GM19239 (cell line): ENCODE measurements around the gene CCT2.

Experiments used
- DNase-seq: peaks from one replicate; pipeline ENCODE4 v3.0.0; 2011; ENCODE audit warnings: low spot score; ENCODE audit not compliant: insufficient read length
- FAIRE-seq: peaks from 2 replicates; lab custom pipeline; 2011; peaks lifted over from hg19 to GRCh38; lab: Jason Lieb, UNC

CCT2 gene

DNA sequence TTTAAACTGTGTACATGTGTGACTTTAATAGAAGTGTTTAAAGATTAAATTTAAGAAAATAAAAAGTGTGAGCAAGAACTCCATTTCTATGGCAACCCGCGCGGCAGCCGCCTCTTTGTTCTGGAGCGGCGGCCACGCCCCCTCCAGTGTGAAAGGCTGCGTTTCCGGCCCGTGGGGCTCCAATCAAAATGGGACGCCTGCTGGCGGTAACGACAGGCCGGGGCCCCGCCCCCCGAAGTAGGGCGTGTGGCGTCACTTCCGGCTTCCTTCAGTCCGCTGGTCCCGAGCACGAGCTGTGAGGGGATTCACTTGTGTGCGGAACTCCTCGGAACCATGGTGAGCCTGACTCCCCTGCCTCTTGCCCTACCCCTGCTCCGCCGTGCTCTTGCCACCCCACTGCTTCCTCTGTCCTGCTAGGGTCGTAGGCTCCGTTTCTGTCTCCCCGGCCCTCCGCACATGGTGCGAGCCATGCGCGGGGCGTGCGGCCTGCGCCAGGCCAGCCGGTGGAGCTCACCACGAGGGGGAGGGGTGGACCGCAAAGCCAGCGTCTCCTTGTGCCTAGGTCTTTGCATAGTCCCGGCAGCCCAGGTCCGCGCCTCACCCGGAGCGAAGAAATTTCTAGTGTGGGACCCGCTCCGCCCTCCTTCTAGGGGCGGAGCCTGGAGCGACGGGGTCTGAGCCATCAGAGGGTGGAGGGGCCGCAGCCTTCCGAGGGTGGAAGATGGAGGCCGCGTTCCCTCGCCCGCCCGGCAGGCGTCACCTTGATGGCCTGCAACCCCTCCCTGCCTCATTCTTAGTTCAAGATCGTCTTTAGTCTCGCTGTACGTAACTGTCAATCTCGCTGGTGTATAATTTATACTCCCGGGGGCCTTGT is at the start of gene CCT2:
Gene CCT2 (plus strand): TSS at position 271 of the 874 bp plus-strand sequence. CDS start 63 bp downstream, at position 334.
- DNase-seq (peak; percentile 77), FAIRE-seq (peak; percentile 90)

DNA sequence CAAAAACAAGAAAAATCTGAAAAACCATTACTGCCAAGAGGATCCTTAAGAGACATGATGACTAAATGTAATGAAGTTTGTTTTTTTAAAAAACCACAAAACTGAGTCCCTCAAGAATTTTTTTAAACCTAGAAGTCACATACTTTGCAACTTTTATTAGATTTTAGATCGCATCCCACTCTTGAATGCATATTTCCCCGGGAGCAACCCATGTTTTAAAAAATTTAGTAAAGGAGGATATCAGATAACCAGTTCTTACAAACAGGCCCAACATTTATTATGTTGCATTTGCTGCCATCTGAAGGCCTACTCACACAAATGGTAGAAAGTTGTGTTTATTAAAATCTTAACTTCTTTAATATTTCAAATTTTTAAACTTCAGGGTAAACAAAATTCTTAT is 44.3 kb upstream of the CCT2 start:
- no peak for DNase-seq
- FAIRE-seq, result no peak

DNA sequence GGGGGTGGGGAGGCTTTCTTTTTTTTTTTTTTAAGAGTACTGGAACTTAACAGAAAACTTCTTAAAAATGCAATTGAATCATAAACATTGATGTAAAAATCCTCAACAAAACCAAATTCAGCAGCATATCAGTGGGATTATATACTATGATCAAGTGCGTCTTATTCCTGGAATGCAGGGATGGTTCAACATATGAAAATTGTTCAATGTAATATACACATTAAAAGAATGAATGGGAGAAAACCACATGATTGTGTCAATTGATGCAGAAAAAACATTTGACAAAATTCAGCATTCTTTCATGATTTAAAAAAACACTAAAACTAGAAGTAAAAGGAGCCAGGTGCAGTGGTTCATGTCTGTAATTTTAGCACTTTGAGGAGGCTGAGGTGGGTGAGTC is 41.2 kb upstream of the CCT2 start:
- DNase-seq (no peak), FAIRE-seq (no peak)

DNA sequence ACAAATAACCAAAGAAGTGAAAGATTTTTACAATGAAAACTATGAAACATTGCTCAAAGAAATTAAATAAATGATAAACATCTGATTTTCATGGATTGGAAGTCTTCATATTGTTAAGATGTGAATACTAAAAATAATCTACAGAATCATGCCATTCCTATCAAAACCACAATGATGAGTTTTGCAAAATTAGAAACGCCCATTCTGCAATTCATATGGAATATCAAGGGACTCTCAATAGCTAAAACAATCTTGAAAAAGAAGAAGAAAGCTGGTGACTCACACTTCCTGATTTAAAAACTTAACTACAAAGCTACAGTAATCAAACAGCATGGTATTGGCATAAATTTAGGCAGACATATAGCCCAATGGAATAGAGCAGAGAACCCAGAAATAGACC is 40.2 kb upstream of the CCT2 start:
- DNase-seq (no peak), FAIRE-seq (no peak)

DNA sequence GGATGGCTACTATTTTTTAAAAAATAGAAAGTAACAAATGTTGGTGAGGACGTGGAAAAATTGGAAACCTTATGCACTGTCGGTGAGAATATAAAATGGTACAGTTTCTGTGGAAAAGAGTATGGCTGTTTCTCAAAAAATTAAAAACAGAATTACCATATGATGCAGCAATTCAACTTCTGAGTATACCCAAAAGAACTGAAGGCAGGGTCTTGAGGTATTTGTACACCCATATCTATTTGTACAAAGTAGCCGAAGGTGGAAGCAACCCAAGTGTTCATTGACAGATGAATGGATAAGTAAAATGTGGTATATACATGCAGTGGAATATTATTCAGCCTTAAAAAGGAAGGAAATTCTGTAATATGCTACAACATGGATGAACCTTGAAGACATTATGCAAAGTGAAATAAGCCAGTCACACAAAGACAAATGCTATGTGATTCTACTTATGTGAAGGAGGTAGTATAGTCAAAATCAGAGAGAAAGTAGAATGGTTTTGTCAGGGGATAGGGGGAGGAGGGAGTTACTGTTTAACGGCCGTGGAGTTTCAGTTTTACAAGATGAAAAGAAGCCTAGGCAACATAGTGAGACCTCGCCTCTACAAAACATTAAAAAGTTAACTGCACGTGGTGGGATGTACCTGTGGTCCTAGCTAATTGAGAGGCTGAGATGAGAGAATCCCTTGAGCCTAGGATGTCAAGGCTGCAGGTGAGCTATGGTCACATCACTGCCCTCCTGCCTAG is 38.4 kb upstream of the CCT2 start:
- no peak for FAIRE-seq
- DNase-seq, result no peak

DNA sequence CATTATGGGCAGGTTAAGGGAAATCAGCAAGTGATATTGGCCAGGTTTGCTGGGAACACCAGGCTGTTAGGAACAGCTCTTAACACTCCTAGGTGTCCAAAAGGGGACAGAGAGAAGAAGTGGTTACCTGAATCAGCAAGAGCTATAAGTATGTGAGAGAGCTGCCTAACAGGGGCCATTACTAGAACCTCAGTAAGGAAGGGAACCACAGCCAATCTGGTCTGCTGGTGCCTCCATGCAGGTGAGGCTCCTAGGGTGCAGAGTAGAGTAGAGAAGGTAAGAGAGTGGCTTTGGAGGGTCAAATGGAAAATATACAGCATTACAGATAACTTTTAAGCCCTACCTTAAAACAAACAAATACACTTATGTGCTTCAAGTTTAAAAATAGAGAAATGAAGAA is 36.6 kb upstream of the CCT2 start:
- FAIRE-seq (no peak), DNase-seq (no peak)

DNA sequence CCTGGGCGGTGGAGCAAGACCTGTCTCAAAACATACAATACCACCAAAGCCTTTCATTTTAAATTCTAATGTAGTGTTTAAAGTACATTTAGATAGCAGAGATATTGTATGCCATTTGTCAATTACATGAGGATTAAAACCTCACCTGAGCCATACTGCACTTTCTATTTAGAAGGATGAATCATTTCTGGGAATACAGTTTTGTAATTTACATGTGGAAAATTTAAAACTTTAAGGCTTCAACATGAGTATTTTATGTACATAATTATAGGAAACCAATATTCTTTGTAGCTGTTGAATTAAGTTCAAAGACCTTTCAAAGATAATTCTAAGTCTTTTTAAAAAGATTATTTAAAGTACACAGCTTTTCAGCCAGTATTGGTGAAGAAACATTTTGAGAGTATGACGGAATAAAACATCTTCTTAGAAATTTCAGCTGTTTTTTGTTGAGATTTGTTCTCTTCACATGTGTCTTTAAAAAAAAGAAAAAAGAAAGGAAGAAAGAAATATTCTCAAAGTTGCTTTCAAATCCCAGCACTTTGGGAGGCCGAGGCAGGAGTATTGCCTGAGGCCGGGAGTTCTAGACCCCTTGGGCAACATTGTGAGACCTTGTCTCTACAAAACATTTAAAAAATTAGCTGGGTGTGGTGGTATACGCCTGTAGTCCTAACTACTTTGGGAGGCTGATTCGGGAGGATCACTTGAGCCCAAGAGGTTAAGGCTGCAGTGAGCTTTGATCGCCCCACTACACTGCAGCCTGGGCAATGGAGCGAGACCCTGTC is 34.5 kb upstream of the CCT2 start:
- DNase-seq, result no peak
- FAIRE-seq, result no peak

DNA sequence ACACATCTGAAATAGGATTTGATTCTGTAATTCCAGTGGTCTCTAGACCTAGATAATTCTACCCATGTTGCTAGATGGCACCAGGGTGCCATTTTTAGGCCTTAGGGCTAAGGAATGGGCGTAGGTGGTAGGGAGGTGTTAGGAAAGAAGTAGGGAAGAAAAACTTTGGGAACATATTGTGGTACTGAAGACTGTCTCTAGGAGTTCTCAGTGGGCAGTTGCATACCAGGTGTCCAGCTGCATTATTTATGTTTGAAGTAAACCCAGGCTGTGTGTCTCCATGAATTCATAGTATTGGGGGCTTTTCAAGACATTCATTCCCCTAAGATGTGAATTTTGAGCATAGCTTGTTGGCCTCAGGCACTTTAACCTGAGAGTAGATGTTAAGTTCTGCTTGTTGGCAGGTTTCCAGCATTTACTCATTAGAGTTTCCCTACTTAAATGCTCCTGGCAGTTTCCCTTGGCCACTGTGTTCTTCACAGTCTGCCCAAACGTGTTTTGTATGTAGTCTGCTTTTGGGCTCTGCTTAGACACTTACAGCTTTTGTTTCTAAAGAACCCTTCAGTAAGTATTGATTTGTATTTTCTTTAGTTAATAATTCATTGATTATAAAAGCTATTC is 31.5 kb upstream of the CCT2 start:
- no peak for DNase-seq
- FAIRE-seq, result no peak

DNA sequence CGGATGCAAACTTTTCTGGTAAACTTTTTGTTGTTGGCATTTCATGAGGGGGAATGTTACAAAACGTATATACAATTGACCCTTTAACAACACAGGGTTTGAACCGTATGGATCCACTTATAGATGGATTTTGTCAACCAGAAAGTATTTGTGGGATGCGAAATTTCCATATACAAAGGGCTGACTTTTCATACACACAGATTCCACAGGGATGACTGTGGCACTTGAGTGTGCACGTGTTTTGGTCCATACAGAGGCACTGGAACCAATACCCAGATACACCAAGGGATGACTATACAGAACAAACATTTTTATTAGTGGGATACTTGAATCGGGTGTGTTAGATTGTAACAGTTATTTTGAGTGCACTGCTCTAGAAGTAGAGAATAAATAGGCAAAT is 29.8 kb upstream of the CCT2 start:
- no peak for FAIRE-seq
- DNase-seq, result no peak

DNA sequence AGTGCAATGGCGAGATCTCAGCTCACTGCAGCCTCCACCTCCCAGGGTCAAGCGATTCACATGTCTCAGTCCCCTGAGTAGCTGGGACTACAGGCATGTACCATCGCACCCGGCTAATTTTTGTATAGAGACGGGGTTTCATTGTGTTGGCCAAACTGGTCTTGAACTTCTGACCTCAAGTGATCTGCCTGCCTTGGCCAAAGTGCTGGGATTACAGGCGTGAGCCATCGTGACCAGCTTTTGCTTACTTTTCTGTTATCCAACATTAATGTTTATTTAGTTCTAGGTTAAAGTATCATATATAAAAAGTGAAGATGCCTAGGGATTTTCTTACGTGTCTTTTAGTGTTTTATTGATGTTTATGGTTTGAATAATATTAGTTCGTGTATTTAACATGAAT is 28.9 kb upstream of the CCT2 start:
- DNase-seq, result no peak
- FAIRE-seq, result no peak

DNA sequence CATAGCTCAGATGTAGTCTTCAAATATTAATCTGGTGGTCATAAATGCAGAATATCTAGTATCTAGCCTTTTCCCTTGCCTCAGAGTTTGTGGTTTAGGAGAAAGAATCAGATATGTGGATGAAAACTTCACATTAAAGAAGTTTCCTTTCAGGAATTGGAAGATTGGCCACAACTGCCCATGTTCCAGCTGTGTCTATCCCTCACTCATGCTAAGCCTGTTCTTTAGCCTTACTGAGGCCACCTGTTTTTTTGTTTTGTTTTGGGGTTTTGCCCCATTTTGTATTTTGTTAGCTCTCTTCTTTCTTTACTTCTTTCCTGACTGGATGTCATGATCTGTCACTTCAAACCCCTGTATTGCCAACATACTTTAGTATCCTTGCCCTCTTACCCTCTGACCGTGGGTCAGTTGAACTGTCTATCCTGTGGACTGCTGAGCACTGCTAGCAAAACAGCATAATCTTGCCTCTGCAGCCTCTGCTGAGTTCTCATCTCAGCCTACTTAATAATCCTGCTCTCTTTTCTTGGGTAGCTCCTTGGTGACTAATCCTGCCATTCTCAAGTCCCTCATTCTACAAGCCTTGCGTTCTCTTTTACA is 22.0 kb upstream of the CCT2 start:
- FAIRE-seq (no peak), DNase-seq (no peak)

DNA sequence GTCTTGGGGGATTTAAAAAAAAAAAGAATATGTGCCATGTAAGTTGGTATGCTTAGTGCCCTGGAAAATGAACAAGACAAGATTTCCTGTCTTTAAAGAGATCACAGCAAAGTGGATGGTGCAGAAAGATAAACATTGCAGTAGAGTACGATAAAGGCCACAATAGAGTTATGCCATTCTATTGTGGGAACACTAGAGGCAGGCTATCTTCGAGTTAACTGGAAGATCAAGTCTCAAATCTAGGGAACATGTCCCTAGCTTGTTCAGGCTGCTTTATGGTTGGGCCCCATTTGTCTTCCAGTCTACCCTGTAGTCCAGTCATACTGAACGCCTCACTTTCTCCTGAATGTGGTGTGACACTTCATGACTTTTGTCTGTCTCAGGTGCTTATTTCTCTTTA is 18.7 kb upstream of the CCT2 start:
- FAIRE-seq (no peak), DNase-seq (no peak)

DNA sequence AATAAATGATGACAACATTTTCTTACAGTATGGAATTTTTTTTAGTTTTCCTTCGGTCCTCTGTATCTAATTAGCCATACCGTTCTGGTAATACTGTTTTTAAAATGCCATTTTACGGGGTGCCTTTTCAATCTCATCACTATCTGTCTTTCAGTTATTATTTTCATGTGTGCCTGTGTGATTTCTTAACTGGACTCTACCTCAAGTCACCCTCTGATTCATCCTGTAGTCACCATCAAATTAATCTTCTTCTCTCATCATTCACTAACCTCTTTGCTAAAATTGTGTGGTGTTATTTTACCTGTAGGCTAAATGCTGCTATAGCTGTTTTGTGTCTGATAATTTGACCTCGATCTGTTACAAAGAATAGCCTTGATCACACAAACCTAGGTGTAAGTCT is 16.0 kb upstream of the CCT2 start:
- DNase-seq, result no peak
- no peak for FAIRE-seq

DNA sequence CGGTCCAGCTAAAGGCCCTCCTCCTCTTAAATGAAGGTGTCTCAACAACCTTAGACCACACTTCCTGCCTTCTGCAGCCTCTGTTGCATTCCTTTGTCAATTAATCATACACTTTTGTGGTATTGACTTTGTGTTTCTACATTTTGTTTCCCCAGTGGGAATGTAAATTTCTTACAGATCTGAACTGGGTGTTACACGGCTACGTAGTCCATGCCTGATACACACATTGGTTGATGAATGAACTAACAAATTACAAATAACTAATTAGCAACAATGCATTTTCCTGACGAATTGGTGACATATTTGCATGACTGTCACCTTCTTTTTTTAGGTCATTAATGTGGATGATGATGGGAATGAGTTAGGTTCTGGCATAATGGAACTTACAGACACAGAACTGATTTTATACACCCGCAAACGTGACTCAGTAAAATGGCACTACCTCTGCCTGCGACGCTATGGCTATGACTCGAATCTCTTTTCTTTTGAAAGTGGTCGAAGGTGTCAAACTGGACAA is 15.2 kb upstream of the CCT2 start:
- DNase-seq (no peak), FAIRE-seq (no peak)

DNA sequence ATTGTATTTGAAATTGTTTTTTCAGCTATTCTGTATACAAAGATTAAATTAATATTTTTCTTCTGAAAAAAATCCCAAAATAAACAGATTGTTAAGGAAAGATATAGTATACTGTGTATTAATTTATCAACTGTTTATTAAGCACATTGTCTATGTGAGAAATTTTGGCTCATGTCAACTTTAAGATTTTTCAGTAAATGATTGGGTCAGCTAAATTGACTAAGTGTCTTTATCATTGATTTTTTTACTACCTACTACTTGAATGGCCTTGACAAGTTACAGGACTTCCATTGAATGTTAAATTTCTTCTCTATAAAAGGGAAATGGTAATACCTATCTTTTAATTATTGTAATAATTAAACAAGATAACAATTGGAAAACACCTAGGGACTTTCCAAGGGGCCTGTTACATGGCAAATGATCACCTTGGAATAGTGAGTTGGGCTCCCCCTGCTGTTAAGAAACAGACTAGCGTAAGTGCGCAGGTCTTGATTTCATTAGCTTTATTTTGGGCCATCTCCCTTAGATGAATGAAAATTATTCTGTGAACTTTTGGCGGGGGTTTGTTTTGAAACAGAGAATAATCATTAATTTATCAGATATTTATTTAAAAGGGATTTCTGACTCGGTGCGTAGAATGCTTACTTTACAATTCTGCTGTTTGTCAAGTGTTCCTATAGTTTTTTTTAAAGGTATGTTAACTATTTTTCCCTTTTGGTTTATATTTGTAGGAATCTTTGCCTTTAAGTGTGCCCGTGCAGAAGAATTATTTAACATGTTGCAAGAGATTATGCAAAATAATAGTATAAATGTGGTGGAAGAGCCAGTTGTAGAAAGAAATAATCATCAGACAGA is 14.5 kb upstream of the CCT2 start:
- FAIRE-seq (peak; percentile 76), DNase-seq (peak; percentile 10)

DNA sequence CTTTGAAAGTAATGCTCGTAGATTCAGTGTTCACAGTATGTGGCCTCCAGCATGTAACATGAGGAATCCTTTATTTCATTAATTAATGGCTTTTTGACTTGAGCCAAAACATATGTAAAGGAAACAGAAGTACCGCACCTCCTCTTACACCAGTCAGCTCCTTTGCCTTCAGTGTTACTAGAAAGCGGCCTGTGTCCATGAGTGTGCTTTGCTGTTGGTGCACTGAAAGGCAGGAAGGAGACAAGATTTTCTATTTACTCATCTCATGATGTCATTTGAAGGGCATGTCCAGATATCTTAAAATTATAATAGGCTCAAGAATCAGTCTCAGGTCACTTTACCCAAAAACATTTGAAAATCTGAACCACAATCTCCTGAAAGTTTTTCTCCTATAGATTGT is 9.9 kb upstream of the CCT2 start:
- FAIRE-seq, result no peak
- DNase-seq, result no peak

DNA sequence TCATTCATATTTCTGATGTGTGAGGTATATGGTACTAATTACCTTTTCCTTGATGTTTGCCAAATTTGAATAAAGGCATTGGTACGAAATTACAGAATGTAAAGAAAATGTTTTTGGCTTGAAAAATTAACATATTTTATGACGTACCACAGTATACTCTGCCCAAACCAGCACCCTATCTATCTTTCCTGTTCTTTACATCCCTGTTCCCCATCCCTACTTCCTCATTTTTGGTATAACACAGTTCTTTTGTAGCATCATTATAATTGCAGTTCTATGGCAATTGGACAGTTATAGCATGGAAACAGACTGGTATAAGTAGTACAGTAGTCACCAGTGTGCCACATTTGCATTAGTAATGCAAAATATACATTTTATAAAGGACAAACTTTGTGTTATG is 7.0 kb upstream of the CCT2 start:
- FAIRE-seq (no peak), DNase-seq (no peak)

DNA sequence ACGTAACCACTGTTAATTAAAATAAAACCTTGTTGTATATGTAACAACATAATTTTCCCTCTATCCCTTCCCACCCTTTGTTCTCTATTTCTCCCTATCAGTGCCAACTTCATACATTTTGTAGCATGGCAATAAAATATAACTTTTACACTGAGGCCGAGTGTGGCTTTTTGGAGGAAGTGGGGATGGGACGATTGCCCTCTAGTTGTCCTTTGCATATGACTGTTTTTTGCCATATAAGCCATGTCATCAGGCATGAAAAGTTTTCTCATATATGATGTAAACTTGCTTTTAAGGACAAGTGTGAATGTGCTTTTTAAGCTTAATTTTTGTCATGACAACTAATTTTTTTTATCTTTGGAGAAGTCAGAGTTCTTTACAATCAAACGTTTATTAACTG is 6.2 kb upstream of the CCT2 start:
- DNase-seq (no peak), FAIRE-seq (no peak)

DNA sequence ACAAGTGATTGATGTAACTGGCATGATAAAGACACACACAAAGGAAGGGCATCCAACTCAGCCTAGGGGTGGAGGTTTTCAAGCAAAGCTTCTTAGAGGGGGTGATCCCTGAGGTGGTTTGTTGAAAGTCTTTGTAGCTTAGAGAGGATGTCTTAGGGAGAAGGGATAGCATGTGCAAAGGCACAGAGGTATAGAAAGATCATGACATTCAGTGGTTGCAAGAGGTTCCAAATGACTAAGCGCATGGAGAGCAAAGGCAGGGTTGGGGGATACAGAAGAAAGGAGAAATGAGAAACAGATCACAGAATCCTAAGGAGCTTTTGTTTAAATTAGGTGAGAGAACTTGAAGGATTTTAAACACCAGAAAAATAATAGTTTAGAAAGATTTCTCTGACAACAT is 5.2 kb upstream of the CCT2 start:
- no peak for DNase-seq
- FAIRE-seq, result no peak
